Esophagus muscularis mucosa (tissue), 4 donors: ENCODE results near the gene PLXNA4.

Source experiments
- CTCF ChIP-seq, 3 experiments: fragments of 200-600 bp in 2 of 3; fragments of 450-650 bp in 1 of 3; sonication (generic) in 2 of 3; IDR thresholded peaks; one replicate each; pipeline ENCODE4 v1.5.1; 2017 to 2019; ENCODE audit warnings: antibody characterized with exemption in 3 of 3, mild to moderate bottlenecking in 2 of 3, moderate library complexity in 1 of 3
- EP300 ChIP-seq: sonication (generic); formaldehyde crosslinking; IDR thresholded peaks from one replicate; pipeline ENCODE4 v1.6.1; 2017; ENCODE audit warnings: antibody characterized with exemption
- POLR2A ChIP-seq: fragments of 450-650 bp; IDR thresholded peaks from one replicate; pipeline ENCODE4 v1.6.1; 2017; ENCODE audit warnings: antibody characterized with exemption, moderate library complexity, mild to moderate bottlenecking, low read depth

- TF ChIP-seq POLR2A (no peak), CTCF (IDR thresholded peaks at IDR 0.05) (no peak), EP300 (no peak)
Observed at GRCh38 chr7:132423594-132424200, 152.6 kb downstream of the PLXNA4 start.
